Pancreas (tissue), 10 donors: ENCODE results near the gene RNU7-1. TPM values are rescaled to one million over a fixed set of nuclear protein-coding genes. Genes with fewer than 3 reads are reported as not detected.

Experiments
- ATAC-seq, 4 donors: fragments of 200-7000 bp; cut with Tn5 transposase; one replicate each; pipeline versions ENCODE4 v1.8.0 to v1.9.1; 2020; ENCODE audit warnings: mild to moderate bottlenecking in 4 of 4, moderate library complexity in 4 of 4
- DNase-seq, 6 donors: peaks; one replicate each; pipeline ENCODE4 v3.0.0-alpha.2; 2020
- FAIRE-seq: peaks from 2 replicates; lab custom pipeline; 2012; peaks lifted over from hg19 to GRCh38; lab: Jason Lieb, UNC
- H3K27ac ChIP-seq, 4 donors: fragments of 200-600 bp; sonication (generic); 1 replicate in 3 of 4; 2 replicates in 1 of 4; pipeline versions ENCODE4 v1.5.0 to v1.8.0; 2020
- H3K27me3 ChIP-seq, 4 donors: fragments of 200-600 bp; one replicate each; pipeline ENCODE4 v1.8.0; 2021
- H3K36me3 ChIP-seq, 3 donors: fragments of 200-600 bp; sonication (generic) in 1 of 3; one replicate each; pipeline versions ENCODE4 v1.5.0 to v1.8.0; 2020 to 2021
- H3K4me1 ChIP-seq, 3 donors: fragments of 200-600 bp; one replicate each; pipeline ENCODE4 v1.8.0; 2021
- H3K4me3 ChIP-seq, 4 donors: fragments of 200-600 bp; sonication (generic) in 2 of 4; one replicate each; pipeline versions ENCODE4 v1.5.0 to v1.8.0; 2020 to 2021
- H3K9me3 ChIP-seq, 4 donors: fragments of 200-600 bp; one replicate each; pipeline ENCODE4 v1.8.0; 2021
- CTCF ChIP-seq, 4 donors: fragments of 200-600 bp; sonication (generic) in 3 of 4; IDR thresholded peaks; one replicate each; pipeline versions ENCODE4 v1.5.0 to v1.8.0; 2021; ENCODE audit warnings: antibody characterized with exemption in 4 of 4
- WGBS, 2 donors: extraction: QIAGEN DNeasy Blood & Tissue Kit; methylation state at CpG; one replicate each; pipeline ENCODE4 v1.1.7; 2013; 5-methylcytosine and 5-hydroxymethylcytosine counted together
- intact Hi-C, 3 donors: fragments of 100-400 bp; cut with DNase I; formaldehyde crosslinking; loops; one replicate each; pipeline versions ENCODE4 v1.11.1 to v1.14.2; 2022
- polyA plus RNA-seq, 2 donors: library from polyadenylated mRNA; stranded (reverse); fragments of 200-250 nt; gene quantifications; one replicate each; pipeline ENCODE4 v1.2.3, GENCODE V29; 2013
- total RNA-seq, 6 donors: library from RNA; stranded (reverse); fragmentation: NEBNext Ultra II Directional in 4 of 6; extraction: Animal tissue kit (Norgen Biotek cat#: 25700) in 4 of 6; gene quantifications; one replicate each; pipeline versions ENCODE4 v1.2.1 to v1.2.4, GENCODE V29; 2021 to 2023
- donor health status: healthy with polysubstance abuse.
- donor health status: DM: no; HTN: no; CAD: no; lungs with moderate emphysema.
- donor health status: DM: no; HTN: no; CAD: no.
- donor health status: control.
- donor health status: control.
- donor health status: Bipolar disorder and iron deficiency.
- donor health status: DM: yes; HTN: yes; CAD: no.
- donor health status: DM: no; HTN: no; CAD: no.
- donor health status: DM: no; HTN: no; CAD: no.
- donor health status: DM: yes; HTN: yes; CAD: no.

The RNU7-1 gene
- total and polyA plus RNA-seq, 8 donors: not detected

DNA sequence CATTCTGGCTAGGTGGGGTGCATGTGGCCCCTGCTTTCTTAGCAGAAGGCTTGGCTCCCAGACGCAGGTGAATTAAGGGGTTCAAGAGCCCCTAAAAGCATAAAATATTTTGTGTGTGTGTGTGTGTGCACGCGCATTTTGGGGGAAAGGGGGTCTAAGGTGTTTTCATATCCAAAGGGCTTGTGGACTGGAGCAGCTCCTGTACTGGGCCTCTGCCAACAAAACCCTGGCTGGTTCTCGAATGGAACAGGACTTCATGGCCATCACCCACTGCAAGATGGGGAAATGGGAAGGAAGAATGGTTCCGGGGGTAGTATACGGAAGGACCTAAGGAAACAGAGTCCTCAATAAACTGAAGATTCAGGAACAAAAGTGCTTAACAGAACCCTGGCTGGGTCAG, 19.8 kb upstream of the RNU7-1 start:
- no peaks in the 10 kb centered on the region for H3K36me3 ChIP-seq
- no peaks in the 10 kb centered on the region for H3K27me3 ChIP-seq
- no peak overlapping the region for H3K27ac ChIP-seq
- no peak overlapping the region for H3K4me3 ChIP-seq
- no peaks in the 10 kb centered on the region for H3K9me3 ChIP-seq
- DNase-seq (peak in 1 of 6 donors; percentile 56), ATAC-seq (no peak), FAIRE-seq (no peak)
- peaks cover 3 to 24% (median 9%) of the 10 kb centered on the region in 3 donors for H3K4me1 ChIP-seq
- 26 to 32% methylated on average over 6 of the region's 6 CpGs for WGBS, 2 donors
- intact Hi-C loops: loop anchor here in 1 of 3 donors (10.0 kb wide), 1 partner anchor 171 kb away; the partner anchor contains the start of gene C1R
- TF ChIP-seq CTCF (IDR thresholded peaks at IDR 0.05): no peak

DNA sequence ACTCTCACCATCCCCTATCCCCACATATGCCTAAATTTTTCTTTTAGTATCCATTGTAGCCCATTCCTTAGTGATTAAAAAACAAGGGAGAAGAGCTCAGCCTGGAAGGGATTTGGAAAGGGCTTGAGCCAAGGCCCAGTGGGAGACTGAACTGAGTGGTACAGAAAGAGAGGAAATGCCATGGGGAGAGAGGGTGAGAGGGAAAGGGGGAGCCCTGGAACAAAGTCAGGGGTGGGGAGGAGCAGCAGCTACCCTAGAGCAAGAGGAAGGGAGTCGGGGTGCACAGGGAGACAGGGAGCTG, 18.4 kb upstream of the RNU7-1 start:
- intact Hi-C loops: loop anchor here in 1 of 3 donors (10.0 kb wide), 1 partner anchor 170 kb away; the partner anchor contains the start of gene C1R
- no peak for TF ChIP-seq CTCF (IDR thresholded peaks at IDR 0.05)
- Histone ChIP-seq H3K27me3 (no peaks in the 10 kb centered on the region), H3K4me1 (peaks cover 10 to 34% (median 15%) of the 10 kb centered on the region in 3 donors), H3K36me3 (no peaks in the 10 kb centered on the region), H3K9me3 (no peaks in the 10 kb centered on the region), H3K27ac (peak overlapping the region; percentile 33 to 93 (median 76)), H3K4me3 (peak overlapping the region in 1 of 4 donors; percentile 28)
- DNase-seq (no peak), ATAC-seq (no peak), FAIRE-seq (no peak)
- WGBS, 2 donors: 39 to 40% methylated on average over 1 of the region's 1 CpG

GRCh38 chr12:6925540-6926279, 17.9 kb upstream of the RNU7-1 start:
- DNase-seq: peak in 4 of 6 donors; percentile 55 to 74 (median 63)
- peak; percentile 54 to 78 (median 66) for ATAC-seq
- H3K9me3 ChIP-seq: no peaks in the 10 kb centered on the region
- no peak for TF ChIP-seq CTCF (IDR thresholded peaks at IDR 0.05)
- intact Hi-C loops: loop anchor here in 1 of 3 donors (10.0 kb wide), 1 partner anchor 169 kb away; the partner anchor contains the start of gene C1R
- 13 to 20% methylated on average over 8 of the region's 8 CpGs for WGBS, 2 donors
- no peaks in the 10 kb centered on the region for H3K36me3 ChIP-seq
- no peaks in the 10 kb centered on the region for H3K27me3 ChIP-seq
- no peak for FAIRE-seq
- peak overlapping the region; percentile 33 to 93 (median 76) for H3K27ac ChIP-seq
- peaks cover 13 to 36% (median 18%) of the 10 kb centered on the region in 3 donors for H3K4me1 ChIP-seq
- H3K4me3 ChIP-seq: peak overlapping the region in 2 of 4 donors; percentile 28 to 75

- H3K9me3 ChIP-seq: no peaks in the 10 kb centered on the region
- H3K4me3 ChIP-seq: peak within 1 kb of the TSS; percentile 46 to 81 (median 71)
- WGBS, 2 donors: 1% methylated on average over 40 to 66 of the region's 66 CpGs
- DNase-seq: peak; percentile 65 to 88 (median 80)
- peak; percentile 28 to 55 (median 38) for ATAC-seq
- peak within 1 kb of the TSS; percentile 68 to 93 (median 88) for H3K27ac ChIP-seq
- H3K36me3 ChIP-seq: no peaks in the 10 kb centered on the region
- no peak for TF ChIP-seq CTCF (IDR thresholded peaks at IDR 0.05)
- peaks cover 13 to 43% (median 23%) of the 10 kb centered on the region in 3 donors for H3K4me1 ChIP-seq
- no peak for FAIRE-seq
- intact Hi-C loops: loop anchor here in 1 of 3 donors (10.0 kb wide), 1 partner anchor 167 kb away; the partner anchor contains the start of gene C1R
- no peaks in the 10 kb centered on the region for H3K27me3 ChIP-seq
Observed at GRCh38 chr12:6927379-6928021, 16.1 kb upstream of the RNU7-1 start, which contains the start of gene ATN1. TSS of gene ATN1 (plus strand) at chr12:6927959. CDS start at chr12:6934002, 6,043 bp downstream.
